Nucleus accumbens (tissue), 56 donors: ENCODE data around the gene STK32C.
A peak's percentile ranks its signal among the peaks of the same experiment; 100 is the strongest.

Experiments
- DNase-seq, 56 donors: peaks; one replicate each; lab custom pipeline; 2025; lab: John Stamatoyannopoulos, UW

The STK32C gene

GRCh38 chr10:132176623-132177500 lies 130.9 kb downstream of the STK32C start:
- peak in 2 of 56 donors; percentile 52 to 53 for DNase-seq

- peak in 44 of 56 donors; percentile 19 to 81 (median 60) for DNase-seq
These were observed 131.7 kb downstream of the STK32C start for GRCh38 chr10:132175907-132176581.

GRCh38 chr10:132175408-132175807 lies 132.3 kb downstream of the STK32C start:
- no peak for DNase-seq

- DNase-seq: no peak
These were observed 133.5 kb downstream of the STK32C start for GRCh38 chr10:132174237-132174636.

GRCh38 chr10:132173185-132173584 lies 134.6 kb downstream of the STK32C start:
- DNase-seq: no peak

- no peak for DNase-seq
These were observed 135.4 kb downstream of the STK32C start for GRCh38 chr10:132172091-132173066.

- DNase-seq: peak in 19 of 56 donors; percentile 23 to 75 (median 49)
These were observed 137.0 kb downstream of the STK32C start for GRCh38 chr10:132170561-132171361.

- no peak for DNase-seq
These were observed 137.8 kb downstream of the STK32C start for GRCh38 chr10:132169766-132170560.

- DNase-seq: no peak
These were observed 138.6 kb downstream of the STK32C start for GRCh38 chr10:132169031-132169765.

GRCh38 chr10:132168571-132169030 lies 139.1 kb downstream of the STK32C start:
- DNase-seq: no peak

- no peak for DNase-seq
These were observed 139.8 kb downstream of the STK32C start for GRCh38 chr10:132167976-132168375.

- no peak for DNase-seq
These were observed 140.6 kb downstream of the STK32C start for GRCh38 chr10:132167041-132167674.

GRCh38 chr10:132166216-132166950 lies 141.4 kb downstream of the STK32C start:
- DNase-seq: no peak

GRCh38 chr10:132165416-132165980 lies 142.3 kb downstream of the STK32C start:
- DNase-seq: no peak

GRCh38 chr10:132164761-132165278 lies 142.9 kb downstream of the STK32C start:
- DNase-seq: no peak

GRCh38 chr10:132163826-132164515 lies 143.8 kb downstream of the STK32C start:
- no peak for DNase-seq
